HG03342 (cell line): ENCODE measurements around the gene EFS.

Experiments
- ATAC-seq: cut with Tn5 transposase; IDR thresholded peaks from one replicate; pipeline ENCODE4 v1.9.1; 2021; ENCODE audit warnings: mild to moderate bottlenecking, moderate library complexity; ENCODE audit not compliant: unreplicated experiment

EFS gene, protein sequence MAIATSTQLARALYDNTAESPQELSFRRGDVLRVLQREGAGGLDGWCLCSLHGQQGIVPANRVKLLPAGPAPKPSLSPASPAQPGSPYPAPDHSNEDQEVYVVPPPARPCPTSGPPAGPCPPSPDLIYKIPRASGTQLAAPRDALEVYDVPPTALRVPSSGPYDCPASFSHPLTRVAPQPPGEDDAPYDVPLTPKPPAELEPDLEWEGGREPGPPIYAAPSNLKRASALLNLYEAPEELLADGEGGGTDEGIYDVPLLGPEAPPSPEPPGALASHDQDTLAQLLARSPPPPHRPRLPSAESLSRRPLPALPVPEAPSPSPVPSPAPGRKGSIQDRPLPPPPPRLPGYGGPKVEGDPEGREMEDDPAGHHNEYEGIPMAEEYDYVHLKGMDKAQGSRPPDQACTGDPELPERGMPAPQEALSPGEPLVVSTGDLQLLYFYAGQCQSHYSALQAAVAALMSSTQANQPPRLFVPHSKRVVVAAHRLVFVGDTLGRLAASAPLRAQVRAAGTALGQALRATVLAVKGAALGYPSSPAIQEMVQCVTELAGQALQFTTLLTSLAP

GRCh38 chr14:23365036-23365731 lies at the start of gene EFS:
EFS (minus strand) TSS chr14:23365172; CDS start chr14:23365025, 147 bp downstream.
- no peak for ATAC-seq

GRCh38 chr14:23414254-23414653 lies 49.3 kb upstream of the EFS start:
- no peak for ATAC-seq

DNA sequence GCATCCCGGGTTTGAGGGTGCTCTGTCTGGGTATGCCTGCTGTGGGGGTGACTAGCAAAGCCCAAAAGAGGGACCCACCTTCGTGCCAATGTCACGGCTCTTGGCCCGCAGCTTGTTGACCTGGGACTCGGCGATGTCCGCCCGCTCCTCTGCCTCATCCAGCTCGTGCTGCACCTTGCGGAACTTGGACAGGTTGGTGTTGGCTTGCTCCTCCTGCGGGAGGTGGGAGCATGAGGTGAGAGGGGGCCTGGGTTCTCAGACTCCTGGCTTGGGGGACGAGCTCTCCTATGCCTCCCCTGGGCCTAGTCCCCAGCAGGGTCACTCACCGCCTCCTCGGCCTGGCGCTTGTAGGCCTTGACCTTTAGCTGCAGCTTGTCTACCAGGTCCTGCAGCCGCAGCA lies 48.7 kb upstream of the EFS start:
- no peak for ATAC-seq

DNA sequence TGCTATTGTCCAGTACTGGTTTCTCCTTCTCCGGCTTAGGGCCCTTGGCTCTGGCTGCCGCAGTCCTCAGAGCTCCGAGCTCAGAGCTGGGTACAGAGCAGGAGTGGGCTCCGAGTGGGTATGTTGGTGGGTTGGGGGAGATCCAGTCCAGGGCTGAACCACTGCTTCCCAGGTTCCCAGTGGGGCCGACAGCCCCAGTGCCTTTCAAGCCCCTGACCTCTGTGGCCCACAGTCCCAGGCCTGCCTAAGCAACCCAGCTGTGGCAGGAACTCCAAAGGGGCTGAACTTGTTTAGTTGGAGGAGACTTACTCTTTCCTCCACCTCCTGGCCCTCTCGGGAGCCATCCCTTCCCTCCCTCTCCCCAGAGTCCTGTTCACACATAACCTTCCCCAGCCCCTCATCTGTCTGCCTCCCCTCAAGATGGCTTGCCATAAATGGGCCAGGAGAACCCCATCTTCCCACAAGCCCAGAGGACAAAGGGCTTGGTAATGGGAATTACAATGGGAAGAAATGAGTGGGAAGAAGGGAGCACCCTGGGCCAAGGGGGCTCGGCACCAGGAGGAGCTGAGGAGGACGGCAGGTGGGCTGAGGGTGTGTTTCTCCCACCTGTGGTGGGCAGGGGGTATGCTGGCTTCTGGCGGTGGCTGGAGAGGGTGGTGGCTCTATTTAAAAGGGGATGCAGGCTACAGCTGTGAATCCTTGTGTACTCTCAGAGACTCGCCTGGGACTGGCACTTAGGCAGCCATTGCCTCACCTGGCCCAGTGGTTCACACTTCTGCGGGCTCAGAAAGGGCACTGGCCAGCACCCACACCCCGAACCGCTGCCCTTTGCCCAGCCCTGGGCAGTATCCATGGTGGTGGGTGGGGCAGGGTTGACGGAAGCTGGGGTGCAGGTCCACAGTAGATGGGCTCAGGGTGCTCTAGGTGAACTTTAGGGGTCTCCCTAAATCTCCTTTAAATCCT lies 46.9 kb upstream of the EFS start:
- ATAC-seq = no peak

- no peak for ATAC-seq
Measured at GRCh38 chr14:23409966-23410635, 45.1 kb upstream of the EFS start.

- ATAC-seq = no peak
Measured at GRCh38 chr14:23409475-23409874, 44.5 kb upstream of the EFS start.

- ATAC-seq = no peak
Measured at GRCh38 chr14:23408307-23408630, 43.3 kb upstream of the EFS start.

DNA sequence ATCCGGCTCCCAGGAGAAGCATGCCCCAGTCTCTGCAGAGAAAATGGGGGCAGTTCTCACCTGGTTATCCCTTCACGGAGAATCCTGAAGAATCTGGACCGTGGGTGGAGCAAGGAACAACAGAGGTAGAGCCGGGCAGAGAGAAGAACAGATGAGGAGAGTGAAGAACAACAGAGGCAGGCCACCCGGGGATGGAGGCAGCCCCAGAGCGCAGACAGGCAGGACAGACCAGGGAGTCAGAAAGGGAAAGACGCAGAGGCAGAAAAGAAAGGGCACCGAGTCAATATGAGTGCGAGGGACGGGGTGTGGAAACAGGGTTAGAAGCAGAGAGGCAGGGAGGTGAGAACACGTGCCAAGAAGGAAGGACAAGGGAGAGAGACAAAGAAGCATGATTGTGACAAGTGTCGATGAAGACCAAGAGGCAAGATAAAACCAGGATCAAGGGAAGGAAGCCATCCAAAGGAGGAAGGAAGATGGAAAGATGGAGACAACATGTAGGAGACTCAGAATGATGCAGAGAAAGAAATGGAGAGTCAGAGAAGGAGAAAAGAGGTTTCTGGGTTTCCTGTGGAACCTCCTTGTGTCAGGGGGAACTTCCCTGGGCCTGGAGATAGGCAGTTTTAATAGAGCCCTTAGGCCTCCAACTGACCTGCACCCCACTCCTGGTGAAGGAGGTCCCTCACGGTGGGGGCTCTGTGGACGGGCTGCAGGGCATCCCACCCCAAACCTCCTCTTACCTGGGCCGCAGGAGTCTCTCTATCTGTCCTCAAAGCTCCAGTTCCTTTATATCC lies 42.7 kb upstream of the EFS start, which contains the start of gene MYH6:
Gene MYH6 (minus strand): TSS at position 758 of the 791 bp plus-strand sequence. CDS start 1,050 bp downstream, outside the sequence.
- ATAC-seq = no peak

GRCh38 chr14:23406725-23407355 lies 41.9 kb upstream of the EFS start:
- ATAC-seq = no peak

DNA sequence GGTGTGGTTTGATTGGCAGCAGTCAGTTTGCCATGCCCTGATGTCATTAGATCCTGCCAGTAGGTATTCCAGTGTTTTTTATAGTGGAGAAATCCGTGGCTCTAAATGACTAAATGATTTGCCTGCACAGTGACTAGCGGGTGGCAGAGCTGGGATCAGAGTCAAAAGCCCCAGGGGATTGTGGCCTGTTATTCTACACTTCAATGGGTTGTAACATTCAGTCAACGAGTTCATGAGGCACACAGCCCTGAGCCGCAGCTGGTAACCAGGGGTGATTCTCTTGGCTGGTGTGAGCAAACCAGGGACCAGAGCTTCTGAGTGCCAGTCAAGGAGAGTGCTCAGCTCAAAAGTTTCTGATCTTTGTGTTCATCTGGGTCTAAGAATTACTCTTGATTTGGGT lies 41.3 kb upstream of the EFS start:
- no peak for ATAC-seq

DNA sequence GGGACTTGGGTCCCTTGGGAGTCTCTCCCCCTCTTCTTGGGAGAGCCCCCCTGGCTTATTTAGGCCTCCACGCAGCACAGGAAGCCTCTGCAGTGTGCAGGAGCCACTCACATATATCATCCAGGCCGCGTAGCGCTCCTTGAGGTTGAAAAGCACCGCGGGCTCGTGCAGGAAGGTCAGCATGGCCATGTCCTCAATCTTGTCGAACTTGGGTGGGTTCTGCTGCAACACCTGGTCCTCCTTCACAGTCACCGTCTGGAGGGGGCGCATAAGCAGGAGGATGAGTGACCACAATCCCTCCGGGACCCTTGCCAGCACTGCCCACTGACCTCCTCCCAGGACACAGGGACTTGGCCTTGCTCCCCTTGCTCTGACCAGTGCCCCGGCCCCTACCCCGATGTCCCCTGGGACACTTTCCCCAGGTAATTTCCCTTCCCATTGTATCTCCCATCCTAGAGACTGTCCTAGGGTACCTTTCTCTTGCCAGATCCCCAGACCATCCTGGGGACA lies 40.6 kb upstream of the EFS start:
- ATAC-seq = no peak

DNA sequence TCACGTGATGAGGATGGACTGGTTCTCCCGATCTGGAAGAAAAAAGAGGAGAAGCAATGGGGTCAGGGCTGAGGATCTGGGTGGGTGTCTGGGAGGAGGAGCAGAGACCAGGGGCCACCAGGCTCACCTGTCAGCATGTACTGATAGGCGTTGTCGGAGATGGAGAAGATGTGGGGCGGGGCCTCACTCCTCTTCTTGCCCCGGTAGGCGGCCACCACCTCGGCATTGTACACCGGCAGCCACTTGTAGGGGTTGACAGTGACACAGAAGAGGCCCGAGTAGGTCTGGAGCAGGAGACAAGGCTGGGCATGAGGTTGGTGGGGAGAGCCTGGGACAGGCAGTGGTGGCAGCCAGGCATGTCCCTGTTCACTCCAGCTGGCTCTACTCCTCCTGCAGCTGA lies 40.1 kb upstream of the EFS start:
- ATAC-seq = no peak

DNA sequence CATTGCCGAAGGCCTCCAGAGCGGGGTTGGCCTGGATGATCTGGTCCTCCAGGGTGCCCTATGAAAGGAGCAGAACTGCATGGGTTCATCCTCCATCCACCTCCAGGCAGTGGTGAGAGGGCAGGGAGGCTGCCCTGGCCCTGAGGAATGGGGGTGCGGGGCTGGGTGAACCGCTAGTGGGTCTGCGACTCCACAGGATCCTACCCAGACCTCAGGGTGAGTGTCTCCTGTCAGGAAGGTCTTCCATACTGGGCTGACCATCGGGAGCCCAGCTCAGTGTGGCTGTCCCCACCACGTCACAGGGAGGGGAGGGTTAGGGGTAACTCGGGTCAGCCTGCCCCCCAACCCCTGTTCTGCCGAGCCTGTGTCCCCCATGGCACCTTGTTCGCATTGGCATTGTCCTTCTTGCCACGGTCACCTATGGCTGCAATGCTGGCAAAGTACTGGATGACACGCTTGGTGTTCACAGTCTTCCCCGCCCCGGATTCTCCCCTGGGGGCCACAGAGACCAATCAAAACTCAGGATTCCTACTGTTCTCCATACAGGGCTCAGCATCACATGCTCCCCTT lies 39.4 kb upstream of the EFS start:
- ATAC-seq = no peak

DNA sequence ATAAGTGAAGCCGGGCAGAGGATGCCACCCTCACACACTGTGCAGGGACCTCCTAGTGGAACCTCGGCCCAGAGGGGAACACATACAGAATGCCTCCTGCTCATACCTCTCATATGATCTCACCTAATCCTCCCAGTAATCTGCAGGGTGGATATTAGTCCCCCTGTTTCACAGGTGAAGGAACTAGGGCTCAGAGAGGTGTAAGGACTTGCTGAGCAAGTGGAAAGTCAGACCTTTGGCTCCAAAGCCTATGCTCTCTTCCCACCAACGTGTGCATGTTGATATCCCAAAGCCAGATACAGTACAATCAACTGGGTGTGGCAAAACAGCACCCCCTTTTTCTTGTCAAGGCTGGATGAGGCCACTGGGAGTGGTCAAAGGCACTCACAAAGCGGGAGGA lies 38.9 kb upstream of the EFS start:
- ATAC-seq = no peak

GRCh38 chr14:23403139-23403438 lies 38.1 kb upstream of the EFS start:
- ATAC-seq = no peak

GRCh38 chr14:23402296-23403138 lies 37.5 kb upstream of the EFS start:
- ATAC-seq = no peak

DNA sequence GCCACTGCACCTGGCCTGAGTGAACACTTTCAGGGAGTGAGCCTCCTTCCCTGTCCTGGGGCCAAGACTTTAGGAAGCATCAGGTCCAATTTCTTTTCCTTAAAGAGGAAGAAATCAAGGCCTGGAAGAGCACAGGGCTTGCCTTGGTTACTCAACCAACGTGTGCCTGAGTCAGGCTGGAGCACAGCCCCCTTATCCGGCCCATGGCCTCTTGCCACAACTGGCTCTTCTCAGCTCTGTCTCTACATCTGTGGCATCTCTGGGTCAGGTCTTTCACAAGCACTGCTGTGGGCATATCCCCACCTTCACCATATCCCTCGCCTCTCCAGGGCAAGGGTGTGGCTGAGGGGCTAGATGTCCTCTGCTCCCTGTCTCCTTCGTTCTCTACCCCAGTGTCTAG lies 36.3 kb upstream of the EFS start:
- ATAC-seq = no peak
